Ectodermal cell (in vitro differentiated cells): ENCODE data around the gene NUDCD2.

ENCODE experiments used
- H3K27ac ChIP-seq: 2 replicates; pipeline ENCODE4 v1.7.0; 2013; ENCODE audit warnings: mild to moderate bottlenecking, low read depth, low read length; ENCODE audit not compliant: insufficient read depth, poor library complexity, severe bottlenecking
- H3K27me3 ChIP-seq: 2 replicates; pipeline ENCODE4 v1.7.0; 2013; ENCODE audit warnings: mild to moderate bottlenecking, low read length; ENCODE audit not compliant: insufficient read depth, control insufficient read depth, poor library complexity, severe bottlenecking
- H3K36me3 ChIP-seq: one replicate; pipeline ENCODE4 v1.7.0; 2013; ENCODE audit warnings: low read length; ENCODE audit not compliant: control insufficient read depth, insufficient read depth
- H3K4me1 ChIP-seq: one replicate; pipeline ENCODE4 v1.7.0; 2013; ENCODE audit warnings: low read length; ENCODE audit not compliant: control insufficient read depth, insufficient read depth
- H3K4me3 ChIP-seq: 2 replicates; pipeline ENCODE4 v1.7.0; 2013; ENCODE audit warnings: low read depth, low read length, control low read depth; ENCODE audit not compliant: insufficient read depth
- H3K9me3 ChIP-seq: 2 replicates; pipeline ENCODE4 v1.7.0; 2013; ENCODE audit warnings: mild to moderate bottlenecking, low read length, moderate library complexity; ENCODE audit not compliant: control insufficient read depth
- WGBS, 2 experiments: methylation state at CpG; one replicate each; pipeline ENCODE4 v1.1.7; 2013; ENCODE audit warnings: missing lambda C conversion rate in 2 of 2; 5-methylcytosine and 5-hydroxymethylcytosine counted together

Gene NUDCD2

DNA sequence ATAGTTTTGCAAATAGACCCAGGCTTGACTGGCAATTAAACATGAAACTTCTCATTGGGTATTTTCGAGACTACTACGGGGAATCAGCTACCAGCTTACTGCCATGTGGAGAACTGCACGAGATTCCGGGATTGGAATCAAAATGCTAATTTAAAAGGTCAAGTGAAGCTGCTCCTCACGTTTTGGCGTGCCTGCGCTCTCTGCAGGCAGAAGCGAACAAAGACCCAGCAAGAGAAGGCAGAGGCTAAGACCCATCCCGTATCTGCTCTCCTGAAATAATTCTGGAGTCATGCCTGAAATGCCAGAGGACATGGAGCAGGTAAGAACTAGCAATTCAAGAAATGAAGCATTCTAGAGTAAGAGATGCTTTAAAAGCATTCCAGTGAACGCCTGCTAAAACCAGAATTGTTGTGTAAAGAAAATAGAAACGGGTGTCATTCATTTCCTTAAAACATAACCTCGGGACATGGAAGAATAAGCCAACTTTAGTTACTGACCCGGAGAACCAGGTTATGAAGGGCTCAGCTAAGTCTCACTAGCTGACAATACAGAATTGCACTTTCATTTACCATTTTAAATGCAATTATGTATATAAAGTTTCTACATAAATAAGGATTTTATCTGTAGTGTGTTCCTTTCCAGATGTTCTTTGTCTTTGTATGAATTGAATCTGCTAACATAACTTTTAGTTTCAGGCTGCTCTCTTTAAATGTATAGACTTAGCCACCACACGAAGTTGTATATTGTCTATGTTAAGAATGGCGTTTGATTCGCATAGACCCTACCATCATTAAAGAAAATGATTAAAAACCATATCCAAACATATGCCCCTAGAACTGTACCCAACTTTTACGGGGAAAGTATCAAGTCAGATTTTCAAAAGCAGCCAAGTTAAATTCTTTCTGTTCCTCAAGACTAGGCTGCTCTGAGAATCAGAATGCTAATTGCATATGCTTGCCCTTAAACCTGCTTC is 43.5 kb upstream of the NUDCD2 start:
- H3K4me1 ChIP-seq, result peaks cover 9% of the 10 kb centered on the region
- 2 to 3% methylated on average over 15 to 17 of the region's 17 CpGs for WGBS, 2 experiments
- no peaks in the 10 kb centered on the region for H3K9me3 ChIP-seq
- no peaks in the 10 kb centered on the region for H3K36me3 ChIP-seq
- H3K4me3 ChIP-seq, result peak overlapping the region; percentile 57
- no peaks in the 10 kb centered on the region for H3K27me3 ChIP-seq
- H3K27ac ChIP-seq, result peak overlapping the region; percentile 93

- Histone ChIP-seq H3K4me1 (peaks cover 6% of the 10 kb centered on the region), H3K27me3 (no peaks in the 10 kb centered on the region), H3K4me3 (no peak overlapping the region), H3K36me3 (no peaks in the 10 kb centered on the region), H3K9me3 (no peaks in the 10 kb centered on the region), H3K27ac (no peak overlapping the region)
- WGBS, 2 experiments, result 85 to 86% methylated on average over 7 to 8 of the region's 8 CpGs
Measured at GRCh38 chr5:163502521-163502920, 42.6 kb upstream of the NUDCD2 start.

GRCh38 chr5:163498886-163499285 is 39.0 kb upstream of the NUDCD2 start:
- 100% methylated on average over 1 of the region's 1 CpG; no CpG with 5 or more reads in 1 of the 2 experiments for WGBS, 2 experiments
- Histone ChIP-seq H3K4me3 (no peak overlapping the region), H3K36me3 (no peaks in the 10 kb centered on the region), H3K27ac (no peak overlapping the region), H3K9me3 (no peaks in the 10 kb centered on the region), H3K4me1 (peaks cover 5% of the 10 kb centered on the region), H3K27me3 (no peaks in the 10 kb centered on the region)

DNA sequence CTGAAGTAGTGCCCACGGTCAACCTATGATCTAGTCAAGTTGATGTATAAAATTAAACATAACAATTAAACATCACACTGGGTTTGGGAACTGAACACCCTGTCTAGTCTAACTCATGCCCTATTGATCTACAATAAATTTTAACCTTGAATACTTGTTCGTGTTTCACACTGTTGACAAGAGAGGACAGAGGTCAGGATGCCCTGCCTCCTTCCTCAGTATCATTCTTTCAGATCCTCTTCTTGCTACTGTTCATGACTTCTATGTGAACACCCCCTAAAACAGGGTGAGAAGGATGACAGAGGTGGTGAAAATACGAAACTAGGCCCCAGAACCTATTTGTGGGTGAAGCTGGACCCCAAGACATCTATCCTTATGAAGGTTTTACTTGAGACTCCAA is 37.4 kb upstream of the NUDCD2 start:
- H3K36me3 ChIP-seq, result no peaks in the 10 kb centered on the region
- no peak overlapping the region for H3K4me3 ChIP-seq
- WGBS, 2 experiments, result 87 to 95% methylated on average over 3 of the region's 3 CpGs
- no peaks in the 10 kb centered on the region for H3K4me1 ChIP-seq
- H3K9me3 ChIP-seq, result no peaks in the 10 kb centered on the region
- no peaks in the 10 kb centered on the region for H3K27me3 ChIP-seq
- no peak overlapping the region for H3K27ac ChIP-seq

DNA sequence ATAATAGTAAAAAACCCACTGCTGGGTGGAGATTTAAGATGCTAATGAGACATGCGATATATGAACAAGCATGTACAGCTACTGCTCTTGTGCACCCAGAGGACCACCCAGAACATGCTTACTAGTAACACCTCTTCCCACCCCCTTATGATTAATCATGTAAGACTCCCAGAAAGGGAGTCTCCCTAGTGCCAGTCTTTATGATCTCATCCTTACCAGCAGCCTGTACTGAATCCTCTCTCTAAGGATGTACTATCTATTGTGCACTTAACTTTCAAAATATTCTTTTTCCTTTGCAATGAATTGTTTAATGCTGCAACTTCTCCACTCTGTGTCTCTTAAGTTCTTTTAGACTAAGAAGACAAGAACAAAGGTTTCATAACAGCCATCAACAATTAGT is 36.4 kb upstream of the NUDCD2 start:
- Histone ChIP-seq H3K4me3 (no peak overlapping the region), H3K36me3 (no peaks in the 10 kb centered on the region)
- 86 to 92% methylated on average over 1 of the region's 1 CpG for whole genome bisulfite sequencing, 2 experiments

DNA sequence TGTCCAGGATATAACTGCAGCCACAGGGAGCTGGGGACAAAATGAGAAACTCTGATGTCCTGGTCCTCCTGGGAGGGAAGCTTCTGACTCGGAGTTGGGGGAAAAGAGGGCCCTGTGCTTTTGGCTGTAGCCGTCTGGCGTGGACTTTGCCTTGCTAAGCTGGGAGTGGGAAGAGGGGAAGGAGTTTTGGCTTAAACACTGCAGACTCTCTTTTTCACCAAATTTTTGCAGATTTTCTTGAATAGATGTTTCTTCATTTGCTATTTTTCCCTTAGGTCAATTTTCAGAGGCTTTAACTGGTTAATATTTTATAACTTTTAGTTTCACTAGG is 29.8 kb upstream of the NUDCD2 start:
- Histone ChIP-seq H3K9me3 (no peaks in the 10 kb centered on the region), H3K4me3 (no peak overlapping the region), H3K27ac (no peak overlapping the region), H3K27me3 (no peaks in the 10 kb centered on the region), H3K36me3 (peaks cover 26% of the 10 kb centered on the region), H3K4me1 (peaks cover 4% of the 10 kb centered on the region)
- 85 to 91% methylated on average over 3 of the region's 3 CpGs for WGBS, 2 experiments

More for the DNA sequence above, 36.4 kb upstream of the NUDCD2 start:
- H3K4me1 ChIP-seq, result no peaks in the 10 kb centered on the region
- no peaks in the 10 kb centered on the region for H3K27me3 ChIP-seq
- H3K9me3 ChIP-seq, result no peaks in the 10 kb centered on the region
- H3K27ac ChIP-seq, result no peak overlapping the region

- H3K4me3 ChIP-seq, result no peak overlapping the region
- peaks cover 29% of the 10 kb centered on the region for H3K36me3 ChIP-seq
- H3K9me3 ChIP-seq, result no peaks in the 10 kb centered on the region
- H3K27ac ChIP-seq, result no peak overlapping the region
- peaks cover 4% of the 10 kb centered on the region for H3K4me1 ChIP-seq
- no peaks in the 10 kb centered on the region for H3K27me3 ChIP-seq
- 86 to 88% methylated on average over 6 of the region's 6 CpGs for WGBS, 2 experiments
Measured at GRCh38 chr5:163489055-163489744, 29.3 kb upstream of the NUDCD2 start.

GRCh38 chr5:163478982-163479271 is 19.0 kb upstream of the NUDCD2 start:
- no peaks in the 10 kb centered on the region for H3K9me3 ChIP-seq
- peaks cover 25% of the 10 kb centered on the region for H3K36me3 ChIP-seq
- H3K4me3 ChIP-seq, result no peak overlapping the region
- H3K27ac ChIP-seq, result no peak overlapping the region
- no peaks in the 10 kb centered on the region for H3K4me1 ChIP-seq
- 100% methylated on average over 1 of the region's 1 CpG for WGBS, 2 experiments
- H3K27me3 ChIP-seq, result no peaks in the 10 kb centered on the region

- Histone ChIP-seq H3K27me3 (no peaks in the 10 kb centered on the region), H3K4me3 (no peak overlapping the region), H3K36me3 (peaks cover 25% of the 10 kb centered on the region), H3K9me3 (no peaks in the 10 kb centered on the region), H3K27ac (no peak overlapping the region), H3K4me1 (no peaks in the 10 kb centered on the region)
- 88 to 94% methylated on average over 1 of the region's 2 CpGs for WGBS, 2 experiments
Measured at GRCh38 chr5:163478126-163478981, 18.5 kb upstream of the NUDCD2 start.

DNA sequence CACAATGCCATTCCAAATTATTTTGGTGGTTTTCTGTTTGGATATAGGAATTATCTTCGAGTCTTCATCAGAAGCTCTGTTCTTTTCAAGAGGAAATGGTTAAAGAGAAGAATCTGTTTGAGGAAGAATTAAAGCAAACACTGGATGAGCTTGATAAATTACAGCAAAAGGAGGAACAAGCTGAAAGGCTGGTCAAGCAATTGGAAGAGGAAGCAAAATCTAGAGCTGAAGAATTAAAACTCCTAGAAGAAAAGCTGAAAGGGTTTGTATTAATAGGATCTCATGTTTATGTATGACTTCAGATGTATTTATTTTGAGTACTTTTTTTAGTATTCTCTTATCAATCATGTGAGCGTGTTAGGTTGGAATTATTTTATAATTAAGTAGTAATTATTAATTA is 15.5 kb upstream of the NUDCD2 start:
- H3K36me3 ChIP-seq, result peaks cover 38% of the 10 kb centered on the region
- WGBS, 2 experiments, result 97 to 100% methylated on average over 1 of the region's 2 CpGs
- no peaks in the 10 kb centered on the region for H3K9me3 ChIP-seq
- no peaks in the 10 kb centered on the region for H3K4me1 ChIP-seq
- no peaks in the 10 kb centered on the region for H3K27me3 ChIP-seq
- no peak overlapping the region for H3K27ac ChIP-seq
- no peak overlapping the region for H3K4me3 ChIP-seq
